Type B pancreatic cell (in vitro differentiated cells): Measurements from ENCODE around the gene UNC5CL. TPM values are rescaled to one million over a fixed set of nuclear protein-coding genes. Genes with fewer than 3 reads are reported as not detected.

ENCODE experiments used
- DNase-seq: peaks from one replicate; pipeline ENCODE4 v3.0.0; 2021; ENCODE audit warnings: mixed read lengths; ENCODE audit not compliant: unreplicated experiment; ENCODE audit errors: extremely low spot score
- H3K27ac Mint-ChIP-seq: 2 replicates; pipeline ENCODE4 v1.8.0; 2021; ENCODE audit warnings: mild to moderate bottlenecking, mixed read lengths
- H3K27me3 Mint-ChIP-seq: 2 replicates; pipeline ENCODE4 v1.8.0; 2021; ENCODE audit warnings: mixed read lengths
- H3K36me3 Mint-ChIP-seq: 2 replicates; pipeline ENCODE4 v1.8.0; 2021; ENCODE audit warnings: mixed read lengths
- H3K4me1 Mint-ChIP-seq: one replicate; pipeline ENCODE4 v1.8.0; 2021; ENCODE audit warnings: mixed read lengths; ENCODE audit not compliant: unreplicated experiment
- H3K4me3 Mint-ChIP-seq: 2 replicates; pipeline ENCODE4 v1.8.0; 2021; ENCODE audit warnings: mild to moderate bottlenecking, mixed read lengths
- H3K9me3 Mint-ChIP-seq: 2 replicates; pipeline ENCODE4 v1.8.0; 2021; ENCODE audit warnings: mixed read lengths
- CTCF ChIP-seq: fragments of 200-600 bp; sonication (generic); conservative IDR thresholded peaks from 2 replicates; pipeline ENCODE4 v1.5.0; 2021; ENCODE audit warnings: antibody characterized with exemption, mild to moderate bottlenecking
- total RNA-seq: library from RNA; stranded (reverse); gene quantifications from 2 replicates; pipeline ENCODE4 v1.2.1, GENCODE V29; 2021; ENCODE audit warnings: low replicate concordance

UNC5CL gene
- total RNA-seq, 1 donor from 2014 or later, result 5.1 TPM

DNA sequence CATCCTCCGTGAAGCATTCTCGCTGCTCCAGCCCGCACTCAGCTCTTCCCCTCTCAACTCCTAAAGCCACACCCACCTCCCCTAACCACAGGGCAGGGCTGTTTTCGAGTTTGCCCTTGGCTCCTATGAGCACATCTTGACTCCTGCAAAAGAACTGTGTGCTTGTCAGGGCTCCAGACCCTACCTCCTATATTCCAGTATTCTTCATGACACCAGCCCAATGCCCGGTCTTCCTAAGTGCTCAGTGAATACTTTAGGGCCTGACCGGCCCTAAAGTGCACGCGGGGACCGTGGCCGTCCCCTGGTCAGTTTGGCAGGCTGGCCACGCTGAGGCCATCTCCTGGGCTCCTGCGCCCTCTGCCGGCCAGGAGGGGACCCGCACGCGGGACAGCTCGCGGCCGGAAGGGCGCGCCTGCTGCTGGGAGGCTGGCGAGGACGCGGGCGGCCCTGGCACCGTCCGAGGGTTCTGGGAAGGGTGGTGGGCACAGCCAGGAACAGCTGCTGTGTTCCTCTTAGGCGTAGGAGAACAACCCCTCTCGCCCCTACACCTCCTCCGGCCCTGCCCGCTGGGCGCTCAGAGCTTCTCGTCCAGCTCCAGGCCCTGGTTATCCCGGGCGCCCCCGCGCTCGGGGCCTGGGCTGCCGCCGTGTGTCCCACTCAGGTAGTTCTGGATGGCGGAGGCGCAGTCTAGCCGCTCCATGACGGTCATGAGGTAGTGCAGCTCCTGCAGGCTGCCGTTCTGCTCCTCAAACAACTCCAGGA, 11.0 kb downstream of the UNC5CL start:
- peak overlapping the region; percentile 87 for H3K4me3 Mint-ChIP-seq
- peaks cover 31% of the 10 kb centered on the region for H3K4me1 Mint-ChIP-seq
- H3K27me3 Mint-ChIP-seq, result no peaks in the 10 kb centered on the region
- TF ChIP-seq CTCF, result peak; percentile 100
- peaks cover 8% of the 10 kb centered on the region for H3K36me3 Mint-ChIP-seq
- no peaks in the 10 kb centered on the region for H3K9me3 Mint-ChIP-seq
- peak; percentile 92 for DNase-seq
- H3K27ac Mint-ChIP-seq, result peak overlapping the region; percentile 69

GRCh38 chr6:41027241-41027640, 11.8 kb downstream of the UNC5CL start:
- H3K27me3 Mint-ChIP-seq, result no peaks in the 10 kb centered on the region
- peaks cover 39% of the 10 kb centered on the region for H3K4me1 Mint-ChIP-seq
- peak overlapping the region; percentile 87 for H3K4me3 Mint-ChIP-seq
- H3K9me3 Mint-ChIP-seq, result no peaks in the 10 kb centered on the region
- peaks cover 8% of the 10 kb centered on the region for H3K36me3 Mint-ChIP-seq
- no peak for TF ChIP-seq CTCF
- DNase-seq, result no peak
- H3K27ac Mint-ChIP-seq, result peak overlapping the region; percentile 62

DNA sequence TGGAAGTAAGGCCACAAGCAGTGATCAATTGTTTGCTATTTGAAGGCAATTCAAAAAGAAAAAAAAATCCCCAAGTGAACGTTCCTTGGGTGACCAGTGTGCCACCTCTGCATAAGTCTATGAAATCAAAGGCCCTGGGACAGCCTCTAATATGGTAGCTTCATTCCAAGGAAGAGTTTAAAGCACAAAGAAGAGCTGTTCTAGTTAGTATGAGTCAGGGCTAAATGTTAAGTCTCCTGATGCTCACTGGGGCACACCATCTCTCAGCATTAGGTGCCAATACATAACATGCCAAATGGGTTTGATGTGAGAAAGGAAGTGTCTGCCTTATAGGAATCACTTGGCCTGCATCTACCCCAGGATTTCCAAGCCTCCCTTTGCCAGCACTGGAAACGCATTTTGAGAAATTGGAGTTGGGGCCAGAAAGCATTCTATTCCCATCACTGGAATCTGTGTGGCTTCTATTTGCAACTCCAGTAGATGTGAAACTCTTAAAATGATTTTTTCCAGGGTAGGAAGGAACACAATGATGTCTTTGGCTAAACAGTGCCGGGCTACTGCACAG, 13.0 kb downstream of the UNC5CL start:
- H3K27me3 Mint-ChIP-seq, result no peaks in the 10 kb centered on the region
- TF ChIP-seq CTCF, result no peak
- peak overlapping the region; percentile 38 for H3K27ac Mint-ChIP-seq

DNA sequence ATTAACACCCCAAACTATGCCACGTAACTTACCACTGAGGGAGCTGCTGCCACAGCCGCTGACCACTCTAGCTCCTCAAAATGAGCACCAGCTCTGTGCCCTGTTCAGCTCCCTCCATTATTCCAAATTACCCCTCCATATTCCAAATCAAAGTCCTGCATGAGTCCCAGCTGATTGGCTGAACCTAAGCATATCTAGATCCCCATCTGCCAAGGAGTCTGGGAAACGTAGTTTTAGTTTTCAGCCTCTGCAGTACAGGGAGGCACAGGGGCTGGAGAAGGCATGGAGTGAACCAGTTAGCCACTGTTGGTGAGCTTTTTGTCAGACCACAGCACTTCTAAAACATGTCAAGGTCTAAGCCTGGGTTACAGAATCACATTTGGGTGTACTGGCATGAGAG, 15.9 kb downstream of the UNC5CL start:
- Mint-ChIP-seq H3K9me3 (no peaks in the 10 kb centered on the region), H3K4me1 (peaks cover 34% of the 10 kb centered on the region)
- no peak for DNase-seq

More for the DNA sequence above, 13.0 kb downstream of the UNC5CL start:
- Mint-ChIP-seq H3K9me3 (no peaks in the 10 kb centered on the region), H3K4me1 (peaks cover 44% of the 10 kb centered on the region), H3K36me3 (peaks cover 8% of the 10 kb centered on the region), H3K4me3 (peak overlapping the region; percentile 82)
- DNase-seq, result no peak

DNA sequence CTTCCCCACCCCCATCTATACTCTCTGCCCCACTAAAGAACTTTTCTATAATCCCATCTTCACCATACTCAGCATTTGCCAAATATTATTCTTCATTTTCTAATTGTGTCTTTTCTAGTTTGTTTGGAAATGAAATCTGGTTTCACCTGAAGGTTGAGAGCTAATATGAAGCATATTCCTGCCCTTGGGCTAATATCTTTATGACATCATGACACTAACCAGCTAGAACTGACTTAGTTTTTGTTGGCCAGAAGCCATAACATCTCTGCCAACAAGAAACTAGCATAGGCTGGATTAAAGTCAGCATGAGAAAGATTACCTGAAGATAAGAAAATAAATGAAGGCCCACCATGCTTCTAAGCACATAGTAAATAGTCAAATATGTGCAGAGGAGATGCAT, 16.7 kb downstream of the UNC5CL start:
- Mint-ChIP-seq H3K36me3 (peaks cover 22% of the 10 kb centered on the region), H3K9me3 (no peaks in the 10 kb centered on the region), H3K27ac (peak overlapping the region; percentile 73), H3K4me1 (peaks cover 30% of the 10 kb centered on the region), H3K4me3 (peak overlapping the region; percentile 16), H3K27me3 (no peaks in the 10 kb centered on the region)
- TF ChIP-seq CTCF, result no peak
- no peak for DNase-seq

More for the DNA sequence above, 15.9 kb downstream of the UNC5CL start:
- H3K4me3 Mint-ChIP-seq, result no peak overlapping the region
- no peak overlapping the region for H3K27ac Mint-ChIP-seq
- H3K27me3 Mint-ChIP-seq, result no peaks in the 10 kb centered on the region
- no peak for TF ChIP-seq CTCF
- peaks cover 21% of the 10 kb centered on the region for H3K36me3 Mint-ChIP-seq
